Ishikawa (cell line): ENCODE measurements around the gene PGBD5.

Source experiments
- CEBPB ChIP-seq: IDR thresholded peaks from 2 replicates; pipeline ENCODE4 v1.6.1; 2012
- CREB1 ChIP-seq: IDR thresholded peaks from 2 replicates; pipeline ENCODE4 v1.6.1; 2012; ENCODE audit warnings: low read depth
- EGR1 ChIP-seq: IDR thresholded peaks from 2 replicates; pipeline ENCODE4 v1.6.1; 2012
- EP300 ChIP-seq: IDR thresholded peaks from 2 replicates; pipeline ENCODE4 v1.6.1; 2012; ENCODE audit warnings: borderline replicate concordance
- FOXM1 ChIP-seq: IDR thresholded peaks from 2 replicates; pipeline ENCODE4 v1.6.1; 2012; ENCODE audit warnings: low read depth, borderline replicate concordance
- MAX ChIP-seq: IDR thresholded peaks from 2 replicates; pipeline ENCODE4 v1.6.1; 2012
- NFIC ChIP-seq: IDR thresholded peaks from 2 replicates; pipeline ENCODE4 v1.6.1; 2012
- RAD21 ChIP-seq: IDR thresholded peaks from 2 replicates; pipeline ENCODE4 v1.6.1; 2012; ENCODE audit warnings: low read depth
- REST ChIP-seq: IDR thresholded peaks from 2 replicates; pipeline ENCODE4 v1.6.1; 2012; ENCODE audit warnings: low read depth, mild to moderate bottlenecking
- TAF1 ChIP-seq: IDR thresholded peaks from 2 replicates; pipeline ENCODE4 v1.6.1; 2012; ENCODE audit warnings: low read depth, mild to moderate bottlenecking
- TCF12 ChIP-seq: IDR thresholded peaks from 2 replicates; pipeline ENCODE4 v1.6.1; 2012; ENCODE audit warnings: low read depth
- TEAD4 ChIP-seq: IDR thresholded peaks from 2 replicates; pipeline ENCODE4 v1.6.1; 2012
- YY1 ChIP-seq: IDR thresholded peaks from 2 replicates; pipeline ENCODE4 v1.6.1; 2012; ENCODE audit warnings: low read depth
- ZBTB7A ChIP-seq: IDR thresholded peaks from 2 replicates; pipeline ENCODE4 v1.6.1; 2012; ENCODE audit warnings: low read depth
- TF ChIP-seq, protein P1 (sequence below): IDR thresholded peaks from 2 replicates; pipeline ENCODE4 v1.6.1; 2012

PGBD5 gene

DNA sequence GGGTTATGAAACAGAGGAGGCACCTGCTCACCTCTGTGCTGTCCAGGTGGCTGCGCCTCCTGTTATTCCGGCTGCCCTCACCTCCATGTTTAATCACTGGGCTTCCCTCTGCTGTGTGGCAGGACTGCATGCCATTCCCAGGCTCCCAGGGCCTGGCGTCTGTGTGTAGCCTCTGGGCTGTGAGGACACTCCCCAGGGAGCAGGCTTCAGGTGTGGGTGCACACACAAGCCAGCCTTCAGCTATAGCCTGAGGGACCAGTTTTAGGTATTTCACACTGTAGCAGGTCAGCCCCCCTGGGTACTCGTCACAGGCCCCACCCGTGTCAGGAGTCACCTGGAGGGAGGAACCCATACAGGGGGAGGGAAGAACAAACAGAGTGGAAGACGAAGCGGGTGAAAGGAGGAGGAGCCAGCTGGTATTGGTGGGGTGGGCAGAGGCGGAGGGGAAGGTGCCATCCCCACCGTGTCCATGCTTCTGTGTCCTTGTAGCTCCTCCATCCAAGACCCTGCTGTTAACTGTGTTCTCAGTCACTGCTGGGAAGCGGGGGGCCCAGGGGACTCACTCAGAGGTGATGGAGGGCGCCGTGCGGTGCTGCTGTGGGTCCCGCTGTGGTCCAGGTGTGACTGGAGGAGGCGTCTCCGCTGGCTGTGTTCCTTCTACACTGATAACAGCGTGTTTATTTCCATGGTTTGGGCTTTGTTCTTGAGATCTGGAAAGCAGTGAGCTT, 158.6 kb downstream of the PGBD5 start:
- TF ChIP-seq EGR1 (no peak), NFIC (no peak), REST (no peak), EP300 (no peak), TAF1 (no peak)

DNA sequence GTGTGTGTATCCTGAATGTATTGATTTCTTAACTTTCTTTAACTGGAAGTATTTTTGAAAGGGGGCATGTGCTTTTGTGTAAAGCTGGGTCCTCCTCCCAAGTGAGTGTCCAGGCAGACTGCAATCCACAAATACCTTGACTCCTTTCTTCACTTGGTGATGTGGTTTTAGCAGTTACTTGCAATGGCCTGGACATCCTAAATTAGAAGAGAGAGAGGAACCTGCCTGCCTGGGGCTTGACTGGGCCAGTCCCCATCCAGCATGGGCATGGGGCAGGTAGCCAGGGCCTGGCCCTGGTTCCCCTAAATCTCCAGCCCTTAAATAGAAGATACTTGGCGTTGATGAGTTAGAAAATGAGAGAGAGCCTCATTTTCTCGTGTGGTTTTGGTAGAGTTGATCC, 159.7 kb downstream of the PGBD5 start:
- TF ChIP-seq TCF12: no peak
- TF ChIP-seq YY1: no peak
- no peak for TF ChIP-seq MAX
- TF ChIP-seq REST: no peak
- no peak for TF ChIP-seq EGR1
- TF ChIP-seq EP300: no peak
- no peak for TF ChIP-seq CEBPB
- TF ChIP-seq TAF1: no peak
- no peak for TF ChIP-seq TEAD4
- no peak for TF ChIP-seq FOXM1
- no peak for TF ChIP-seq RAD21
- no peak for TF ChIP-seq CREB1
- TF ChIP-seq, protein P1, sequence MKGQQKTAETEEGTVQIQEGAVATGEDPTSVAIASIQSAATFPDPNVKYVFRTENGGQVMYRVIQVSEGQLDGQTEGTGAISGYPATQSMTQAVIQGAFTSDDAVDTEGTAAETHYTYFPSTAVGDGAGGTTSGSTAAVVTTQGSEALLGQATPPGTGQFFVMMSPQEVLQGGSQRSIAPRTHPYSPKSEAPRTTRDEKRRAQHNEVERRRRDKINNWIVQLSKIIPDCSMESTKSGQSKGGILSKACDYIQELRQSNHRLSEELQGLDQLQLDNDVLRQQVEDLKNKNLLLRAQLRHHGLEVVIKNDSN: no peak
- no peak for TF ChIP-seq NFIC
- TF ChIP-seq ZBTB7A: no peak

- no peak for TF ChIP-seq RAD21
- TF ChIP-seq TAF1: no peak
- no peak for TF ChIP-seq CEBPB
- no peak for TF ChIP-seq TEAD4
- no peak for TF ChIP-seq EGR1
- no peak for TF ChIP-seq YY1
These were observed 160.7 kb downstream of the PGBD5 start for GRCh38 chr1:230265200-230266115.
